Caco-2 (cell line): ENCODE results near the gene ZNF546. TPM values are rescaled to one million over a fixed set of nuclear protein-coding genes. Genes with fewer than 3 reads are reported as not detected.
"Not testable (repeated sequence)": the region's sequence is repeated elsewhere in the genome, so short reads cannot be mapped to it uniquely, and the experiment has no call there.

Experiments used
- BruUV-seq: library from RNA; stranded (reverse); fragments of 400-500 nt; replicated peaks from 2 replicates; lab custom pipeline; 2021; lab: Mats Ljungman, UMichigan
- CTCF ChIA-PET: fragments of 300-600 bp; sonication (Branson Sonifier 250); formaldehyde crosslinking; loops from one replicate; lab custom pipeline; 2022; ENCODE audit warnings: antibody characterized with exemption; lab: Charles Lee
- POLR2A ChIA-PET: fragments of 300-600 bp; sonication (Branson Sonifier 250); formaldehyde crosslinking; loops from one replicate; lab custom pipeline; 2022; ENCODE audit warnings: antibody characterized with exemption; lab: Charles Lee
- DNase-seq, 2 experiments: peaks; one replicate each; pipeline versions ENCODE4 v3.0.0 to v3.0.0-alpha.2; 2020 to 2022
- H3K27me3 ChIP-seq: replicated peaks from 2 replicates; pipeline ENCODE4 v1.6.0; 2011; ENCODE audit warnings: low read length; ENCODE audit not compliant: control insufficient read depth, insufficient read depth
- H3K36me3 ChIP-seq: 2 replicates; pipeline ENCODE4 v1.5.1; 2011; ENCODE audit warnings: low read length; ENCODE audit not compliant: control insufficient read depth, insufficient read depth
- H3K4me1 ChIP-seq: fragments of 250-450 bp; sonication (Bioruptor Pico); 2 replicates; pipeline ENCODE4 v1.5.1; 2020; ENCODE audit warnings: mild to moderate bottlenecking
- H3K4me3 ChIP-seq: 2 replicates; pipeline ENCODE4 v1.5.1; 2011; ENCODE audit warnings: low read depth, mild to moderate bottlenecking, control low read depth, low read length
- H3K9me3 ChIP-seq: fragments of 250-450 bp; sonication (Bioruptor Pico); 2 replicates; pipeline ENCODE4 v1.5.1; 2020; ENCODE audit warnings: mild to moderate bottlenecking, moderate library complexity
- H3K27ac Mint-ChIP-seq: one replicate; pipeline ENCODE4 v1.8.0; 2022; ENCODE audit warnings: mixed read lengths; ENCODE audit not compliant: unreplicated experiment
- H3K27me3 Mint-ChIP-seq: one replicate; pipeline ENCODE4 v1.8.0; 2022; ENCODE audit warnings: mixed read lengths; ENCODE audit not compliant: insufficient read depth, unreplicated experiment
- H3K36me3 Mint-ChIP-seq: one replicate; pipeline ENCODE4 v1.8.0; 2022; ENCODE audit warnings: mild to moderate bottlenecking, mixed read lengths; ENCODE audit not compliant: insufficient read depth, unreplicated experiment
- H3K4me1 Mint-ChIP-seq: one replicate; pipeline ENCODE4 v1.8.0; 2022; ENCODE audit warnings: low read depth, mixed read lengths; ENCODE audit not compliant: unreplicated experiment
- H3K4me3 Mint-ChIP-seq: one replicate; pipeline ENCODE4 v1.8.0; 2022; ENCODE audit warnings: mild to moderate bottlenecking, moderate library complexity, mixed read lengths; ENCODE audit not compliant: unreplicated experiment
- H3K9me3 Mint-ChIP-seq: one replicate; pipeline ENCODE4 v1.8.0; 2022; ENCODE audit warnings: mixed read lengths; ENCODE audit not compliant: unreplicated experiment
- intact Hi-C: fragments of 100-400 bp; cut with micrococcal nuclease; formaldehyde crosslinking; loops from one replicate; pipeline ENCODE4 v1.10.0; 2022; ENCODE audit not compliant: unreplicated experiment
- total RNA-seq: library from RNA; stranded (reverse); gene quantifications from 2 replicates; pipeline ENCODE4 v1.2.3, GENCODE V29; 2022
- TF ChIP-seq, protein P1 (sequence below), 2 experiments: fragments of 200-600 bp in 1 of 2; IDR thresholded peaks; 1 replicate in 1 of 2; 2 replicates in 1 of 2; pipeline versions ENCODE4 v1.5.1 to v1.8.0; 2011 to 2022; ENCODE audit warnings: antibody characterized with exemption in 1 of 2, control low read depth in 1 of 2, inconsistent platforms in 1 of 2, low read depth in 1 of 2, low read length in 1 of 2, mild to moderate bottlenecking in 1 of 2, moderate library complexity in 1 of 2; ENCODE audit not compliant: insufficient read depth in 1 of 2, severe bottlenecking in 1 of 2, unreplicated experiment in 1 of 2

Gene ZNF546
- total RNA-seq, 1 experiment from 2014 or later = 0.98 TPM

DNA sequence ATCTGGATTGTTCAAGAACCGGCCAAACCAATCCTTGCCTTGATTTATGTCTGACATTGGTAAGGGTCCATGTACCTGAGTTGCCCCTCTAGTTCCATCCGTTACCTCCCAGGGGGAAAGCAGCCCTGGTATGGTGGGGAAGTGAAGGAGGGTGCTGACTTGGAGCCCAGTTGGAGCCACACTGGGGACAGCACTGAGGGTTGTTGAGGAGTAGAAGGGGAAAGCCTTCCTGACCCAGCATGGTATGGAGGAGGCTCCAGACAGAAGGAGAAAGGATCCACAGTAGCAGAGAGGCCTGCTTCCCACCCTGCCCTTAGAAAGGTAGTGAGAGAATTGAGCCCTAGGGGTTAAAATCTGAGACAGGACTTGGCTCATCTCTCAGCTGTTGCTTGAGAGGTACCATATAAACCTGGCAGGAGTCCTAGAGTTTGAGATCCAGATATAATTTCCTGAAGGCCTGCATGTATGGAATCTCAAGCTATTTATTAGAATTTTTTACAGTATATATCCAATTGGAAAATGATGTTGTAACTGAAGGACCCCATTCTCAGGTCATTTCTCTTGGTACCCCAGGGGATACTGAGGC lies 45.7 kb upstream of the ZNF546 start:
- DNase-seq = no peak
- BruUV-seq = no TSS peak
- intact Hi-C loops = no loop called here
- no peaks in the 10 kb centered on the region for H3K9me3 Mint-ChIP-seq
- no peak overlapping the region for H3K4me3 ChIP-seq
- CTCF ChIA-PET = no interaction called here
- H3K4me1 ChIP-seq = no peaks in the 10 kb centered on the region
- H3K27me3 Mint-ChIP-seq = peaks cover 3% of the 10 kb centered on the region
- POLR2A ChIA-PET = no interaction called here
- H3K4me3 Mint-ChIP-seq = no peak overlapping the region
- no peaks in the 10 kb centered on the region for H3K27me3 ChIP-seq
- no peak overlapping the region for H3K27ac Mint-ChIP-seq
- H3K9me3 ChIP-seq = no peaks in the 10 kb centered on the region
- TF ChIP-seq, protein P1, sequence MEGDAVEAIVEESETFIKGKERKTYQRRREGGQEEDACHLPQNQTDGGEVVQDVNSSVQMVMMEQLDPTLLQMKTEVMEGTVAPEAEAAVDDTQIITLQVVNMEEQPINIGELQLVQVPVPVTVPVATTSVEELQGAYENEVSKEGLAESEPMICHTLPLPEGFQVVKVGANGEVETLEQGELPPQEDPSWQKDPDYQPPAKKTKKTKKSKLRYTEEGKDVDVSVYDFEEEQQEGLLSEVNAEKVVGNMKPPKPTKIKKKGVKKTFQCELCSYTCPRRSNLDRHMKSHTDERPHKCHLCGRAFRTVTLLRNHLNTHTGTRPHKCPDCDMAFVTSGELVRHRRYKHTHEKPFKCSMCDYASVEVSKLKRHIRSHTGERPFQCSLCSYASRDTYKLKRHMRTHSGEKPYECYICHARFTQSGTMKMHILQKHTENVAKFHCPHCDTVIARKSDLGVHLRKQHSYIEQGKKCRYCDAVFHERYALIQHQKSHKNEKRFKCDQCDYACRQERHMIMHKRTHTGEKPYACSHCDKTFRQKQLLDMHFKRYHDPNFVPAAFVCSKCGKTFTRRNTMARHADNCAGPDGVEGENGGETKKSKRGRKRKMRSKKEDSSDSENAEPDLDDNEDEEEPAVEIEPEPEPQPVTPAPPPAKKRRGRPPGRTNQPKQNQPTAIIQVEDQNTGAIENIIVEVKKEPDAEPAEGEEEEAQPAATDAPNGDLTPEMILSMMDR (IDR thresholded peaks at IDR 0.05; ENCODE audit: insufficient read depth in 1 of 2, low read depth in 1 of 2, low read length in 1 of 2, severe bottlenecking in 1 of 2, unreplicated experiment in 1 of 2) = no peak
- H3K36me3 Mint-ChIP-seq = no peaks in the 10 kb centered on the region
- no peaks in the 10 kb centered on the region for H3K36me3 ChIP-seq
- H3K4me1 Mint-ChIP-seq = no peaks in the 10 kb centered on the region

DNA sequence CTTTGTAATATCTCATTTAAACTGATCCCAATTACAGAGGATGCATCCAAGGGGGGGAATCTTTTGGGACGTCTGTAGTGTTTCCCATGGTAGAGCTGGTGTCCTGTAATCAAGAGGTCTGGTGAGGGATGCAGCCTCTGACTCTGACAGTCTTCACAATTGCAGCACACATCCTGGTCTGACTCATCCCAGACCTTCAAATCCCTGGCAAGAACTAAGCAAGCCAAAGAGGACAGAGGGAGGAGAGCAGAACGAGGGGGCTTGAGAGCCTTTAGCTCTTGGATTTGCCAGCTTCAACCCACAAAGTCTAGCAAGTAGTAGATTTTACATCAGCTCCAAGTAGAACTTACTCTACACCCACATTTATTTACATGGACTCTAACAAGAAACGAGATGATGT lies 45.2 kb upstream of the ZNF546 start:
- intact Hi-C loops = no loop called here

DNA sequence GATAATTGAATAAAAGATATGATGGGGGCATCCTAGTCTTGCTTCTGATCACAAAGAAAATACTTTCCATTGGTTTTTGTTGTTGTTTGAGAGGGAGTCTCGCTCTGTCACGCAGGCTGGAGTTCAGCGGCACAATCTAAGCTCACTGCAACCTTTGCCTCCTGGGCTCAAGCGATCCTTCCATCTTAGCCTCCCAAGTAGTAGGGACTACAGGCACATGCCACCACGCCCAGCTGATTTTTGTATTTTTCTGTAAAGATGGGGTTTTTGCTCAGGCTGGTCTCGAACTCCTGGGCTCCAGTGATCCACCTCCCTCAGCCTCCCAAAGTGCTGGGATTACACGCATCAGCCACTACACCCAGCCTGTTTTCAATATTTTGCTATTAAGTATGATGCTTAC lies 42.9 kb upstream of the ZNF546 start:
- intact Hi-C loops = no loop called here
- Mint-ChIP-seq H3K4me1 (no peaks in the 10 kb centered on the region), H3K36me3 (no peaks in the 10 kb centered on the region), H3K4me3 (no peak overlapping the region), H3K27me3 (peaks cover 3% of the 10 kb centered on the region), H3K27ac (no peak overlapping the region), H3K9me3 (no peaks in the 10 kb centered on the region)
- H3K9me3 ChIP-seq = no peaks in the 10 kb centered on the region
- H3K4me3 ChIP-seq = no peak overlapping the region
- no peak for DNase-seq
- POLR2A ChIA-PET = no interaction called here
- BruUV-seq = no TSS peak
- no peaks in the 10 kb centered on the region for H3K36me3 ChIP-seq
- CTCF ChIA-PET = no interaction called here
- no peaks in the 10 kb centered on the region for H3K27me3 ChIP-seq
- no peaks in the 10 kb centered on the region for H3K4me1 ChIP-seq
- TF ChIP-seq, protein P1 (IDR thresholded peaks at IDR 0.05; ENCODE audit: insufficient read depth in 1 of 2, low read depth in 1 of 2, low read length in 1 of 2, severe bottlenecking in 1 of 2, unreplicated experiment in 1 of 2) = no peak

More for the DNA sequence above, 45.2 kb upstream of the ZNF546 start:
- Mint-ChIP-seq H3K4me1 (no peaks in the 10 kb centered on the region), H3K4me3 (no peak overlapping the region), H3K27me3 (peaks cover 3% of the 10 kb centered on the region), H3K9me3 (no peaks in the 10 kb centered on the region), H3K27ac (no peak overlapping the region), H3K36me3 (no peaks in the 10 kb centered on the region)
- TF ChIP-seq, protein P1 (IDR thresholded peaks at IDR 0.05; ENCODE audit: insufficient read depth in 1 of 2, low read depth in 1 of 2, low read length in 1 of 2, severe bottlenecking in 1 of 2, unreplicated experiment in 1 of 2) = no peak
- Histone ChIP-seq H3K36me3 (no peaks in the 10 kb centered on the region), H3K4me1 (no peaks in the 10 kb centered on the region), H3K9me3 (no peaks in the 10 kb centered on the region), H3K4me3 (no peak overlapping the region), H3K27me3 (no peaks in the 10 kb centered on the region)
- CTCF ChIA-PET = no interaction called here
- BruUV-seq = no TSS peak
- DNase-seq = no peak
- POLR2A ChIA-PET = no interaction called here

DNA sequence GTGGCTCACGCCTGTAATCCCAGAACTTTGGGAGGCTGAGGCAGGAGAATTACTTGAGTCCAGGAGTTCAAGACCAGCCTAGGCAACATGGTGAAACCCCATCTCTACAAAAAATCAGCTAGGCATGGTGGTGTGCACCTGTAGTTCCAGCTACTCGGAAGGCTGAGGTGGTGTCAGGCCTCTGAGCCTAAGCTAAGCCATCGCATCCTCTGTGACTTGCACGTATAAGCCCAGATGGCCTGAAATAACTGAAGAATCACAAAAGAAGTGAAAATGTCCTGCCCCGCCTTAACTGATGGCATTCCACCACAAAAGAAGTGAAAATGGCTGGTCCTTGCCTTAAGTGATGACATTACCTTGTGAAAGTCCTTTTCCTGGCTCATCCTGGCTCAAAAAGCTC lies 39.0 kb upstream of the ZNF546 start:
- H3K9me3 Mint-ChIP-seq, H3K27me3 Mint-ChIP-seq, POLR2A ChIA-PET, H3K4me3 Mint-ChIP-seq, DNase-seq, BruUV-seq, H3K4me3 ChIP-seq, H3K27ac Mint-ChIP-seq, H3K4me1 ChIP-seq, H3K27me3 ChIP-seq, H3K36me3 ChIP-seq, H3K36me3 Mint-ChIP-seq, H3K9me3 ChIP-seq, intact Hi-C loops, CTCF ChIA-PET: not testable (repeated sequence)
- H3K4me1 Mint-ChIP-seq = peaks cover 13% of the 10 kb centered on the region

DNA sequence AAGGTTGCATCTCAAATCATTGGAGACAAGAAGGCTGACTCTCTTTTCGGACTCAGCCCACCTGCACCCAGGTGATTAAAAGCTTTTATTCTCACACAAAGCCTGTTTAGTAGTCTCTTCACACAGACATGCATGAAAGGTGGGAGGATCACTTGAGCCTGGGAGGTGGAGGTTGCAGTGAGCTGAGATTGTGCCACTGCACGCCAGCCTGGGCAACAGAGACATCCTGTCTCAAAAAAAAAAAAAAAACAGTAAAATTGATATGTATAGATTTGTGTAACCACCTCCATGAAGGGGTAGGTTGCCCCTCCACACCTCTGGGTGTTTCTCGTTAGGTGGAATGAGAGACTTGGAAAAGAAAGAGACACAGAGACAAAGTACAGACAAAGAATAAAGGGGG lies 37.9 kb upstream of the ZNF546 start:
- H3K4me1 ChIP-seq, H3K4me3 Mint-ChIP-seq, H3K9me3 ChIP-seq, DNase-seq, H3K36me3 Mint-ChIP-seq, BruUV-seq, H3K4me3 ChIP-seq, H3K27ac Mint-ChIP-seq, H3K36me3 ChIP-seq, CTCF ChIA-PET, intact Hi-C loops, H3K9me3 Mint-ChIP-seq, H3K27me3 Mint-ChIP-seq, POLR2A ChIA-PET, H3K27me3 ChIP-seq: not testable (repeated sequence)
- peaks cover 13% of the 10 kb centered on the region for H3K4me1 Mint-ChIP-seq
